ENCODE data around the gene PHC2. TPM values are rescaled to one million over a fixed set of nuclear protein-coding genes. Genes with fewer than 3 reads are reported as not detected.

The PHC2 gene
- total and polyA plus RNA-seq, 2 of the 13 experiments (the other 11 are each of a cell fraction or from before 2014, with no cell fraction given): 52.5 to 84.9 TPM

- no peak for TF ChIP-seq ZBTB14 (CRISPR knock-in tag; IDR thresholded peaks at IDR 0.05)
- TF ChIP-seq ERF (CRISPR knock-in tag; IDR thresholded peaks at IDR 0.05): no peak
- TF ChIP-seq REST (IDR thresholded peaks at IDR 0.05; ENCODE audit: borderline replicate concordance in 1 of 2, low read depth in 1 of 2, low read length in 2 of 2): no peak
- TF ChIP-seq NFIC (IDR thresholded peaks at IDR 0.05; ENCODE audit: low read length): no peak
- no peak for TF ChIP-seq MEIS2 (CRISPR knock-in tag; IDR thresholded peaks at IDR 0.05)
- TF ChIP-seq HOXA3 (CRISPR knock-in tag; IDR thresholded peaks at IDR 0.05): no peak
- TF ChIP-seq TFAP4 (IDR thresholded peaks at IDR 0.05; ENCODE audit: borderline replicate concordance, low read depth): no peak
- TF ChIP-seq ZFP36L1 (CRISPR knock-in tag; IDR thresholded peaks at IDR 0.05): no peak
- peak; percentile 56; the same call in 1 of the 2 replicates for TF ChIP-seq SMC3 (IDR thresholded peaks at IDR 0.05; ENCODE audit: low read length)
- no peak for TF ChIP-seq CBFB (CRISPR knock-in tag; IDR thresholded peaks at IDR 0.05)
- TF ChIP-seq STAG1 (CRISPR knock-in tag; IDR thresholded peaks at IDR 0.05): peak; percentile 80
- TF ChIP-seq SMAD3 (CRISPR knock-in tag; IDR thresholded peaks at IDR 0.05): no peak
- no peak for TF ChIP-seq ZNF710 (CRISPR knock-in tag; IDR thresholded peaks at IDR 0.05; ENCODE audit: borderline replicate concordance)
- TF ChIP-seq ZKSCAN8 (CRISPR knock-in tag; IDR thresholded peaks at IDR 0.05; ENCODE audit: borderline replicate concordance): no peak
- peak; percentile 77 for TF ChIP-seq CTCF (CRISPR knock-in tag; IDR thresholded peaks at IDR 0.05)
- TF ChIP-seq POGZ (CRISPR knock-in tag; IDR thresholded peaks at IDR 0.05): no peak
- no peak for TF ChIP-seq JARID2 (CRISPR knock-in tag; IDR thresholded peaks at IDR 0.05; ENCODE audit: insufficient replicate concordance)
- no peak for TF ChIP-seq ZFP41 (CRISPR knock-in tag; IDR thresholded peaks at IDR 0.05; ENCODE audit: borderline replicate concordance)
- no peak for TF ChIP-seq ZNF441 (CRISPR knock-in tag; IDR thresholded peaks at IDR 0.05; ENCODE audit: borderline replicate concordance)
- no peak for TF ChIP-seq SIN3B (IDR thresholded peaks at IDR 0.05; ENCODE audit: low read length)
These were observed 24.9 kb upstream of the PHC2 start (continued) for GRCh38 chr1:33455539-33456501.

Data from HepG2 (cell line).